Motor neuron (in vitro differentiated cells): ENCODE results near the gene CREBZF. TPM values are rescaled to one million over a fixed set of nuclear protein-coding genes. Genes with fewer than 3 reads are reported as not detected.
"Not testable (repeated sequence)": the region's sequence is repeated elsewhere in the genome, so short reads cannot be mapped to it uniquely, and the experiment has no call there.

Experiments used
- ATAC-seq, 8 experiments: fragments of 200-7000 bp; cut with Tn5 transposase; replicated peaks in 6 of 8; 2 replicates each; pipeline ENCODE4 v1.8.0; 2021; ENCODE audit warnings: mild to moderate bottlenecking in 8 of 8, moderate library complexity in 8 of 8
- H3K27ac ChIP-seq, 2 donors: fragments of 250-450 bp; sonication (Bioruptor Pico); 2 replicates each; pipeline ENCODE4 v1.9.0; 2021; ENCODE audit warnings: antibody characterized with exemption in 2 of 2, mild to moderate bottlenecking in 2 of 2, moderate library complexity in 1 of 2
- H3K4me1 ChIP-seq, 2 donors: fragments of 250-450 bp; sonication (Bioruptor Pico); replicated peaks in 1 of 2; 2 replicates each; pipeline ENCODE4 v1.6.1; 2021; ENCODE audit warnings: antibody characterized with exemption in 2 of 2, mild to moderate bottlenecking in 2 of 2, moderate library complexity in 1 of 2
- H3K4me3 ChIP-seq, 5 donors: fragments of 250-450 bp; sonication (Bioruptor Pico); 2 replicates each; pipeline ENCODE4 v1.9.0; 2021; ENCODE audit warnings: antibody characterized with exemption in 5 of 5, mild to moderate bottlenecking in 5 of 5, moderate library complexity in 4 of 5
- WGBS, 10 experiments: fragments of 450-650 bp; shearing (Covaris generic); methylation state at CpG; one replicate each; pipeline ENCODE4 v1.0.0; 2022; 5-methylcytosine and 5-hydroxymethylcytosine counted together
- in situ Hi-C, 9 experiments: fragments of 400-800 bp; cut with MboI; loops; one replicate each; pipeline ENCODE4 v1.15.0; 2021; ENCODE audit warnings: low sequenced_read_pairs in 9 of 9, low pct_unique_long_range_greater_than_20kb in 2 of 9; ENCODE audit not compliant: unreplicated experiment in 9 of 9
- total RNA-seq, 8 experiments: library from RNA; unstranded; fragments of 300-600 nt; gene quantifications; 2 replicates each; pipeline versions ENCODE4 v1.2.3 to v1.2.4, GENCODE V29; 2022

The CREBZF gene
- total RNA-seq, 8 experiments from 2014 or later, result 39.7 to 80.0 (median 47.7) TPM

GRCh38 chr11:85627998-85628770 is 36.7 kb downstream of the CREBZF start, which contains the start of gene TMEM126B:
TSS of gene TMEM126B (plus strand) at chr11:85628593. CDS start at chr11:85628608, 15 bp downstream.
- Histone ChIP-seq H3K4me3 (peak within 1 kb of the TSS; percentile 48 to 89 (median 67)), H3K27ac (peak within 1 kb of the TSS; percentile 51 to 71), H3K4me1 (peaks cover 7 to 17% of the 10 kb centered on the region in 2 donors)
- in situ Hi-C loops, result no loop called here
- WGBS, 10 experiments, result 0 to 1% (median 0%) methylated on average over 1 to 15 of the region's 41 CpGs; no CpG with 5 or more reads in 3 of the 10 experiments
- peak; percentile 94 to 99 (median 98) for ATAC-seq

DNA sequence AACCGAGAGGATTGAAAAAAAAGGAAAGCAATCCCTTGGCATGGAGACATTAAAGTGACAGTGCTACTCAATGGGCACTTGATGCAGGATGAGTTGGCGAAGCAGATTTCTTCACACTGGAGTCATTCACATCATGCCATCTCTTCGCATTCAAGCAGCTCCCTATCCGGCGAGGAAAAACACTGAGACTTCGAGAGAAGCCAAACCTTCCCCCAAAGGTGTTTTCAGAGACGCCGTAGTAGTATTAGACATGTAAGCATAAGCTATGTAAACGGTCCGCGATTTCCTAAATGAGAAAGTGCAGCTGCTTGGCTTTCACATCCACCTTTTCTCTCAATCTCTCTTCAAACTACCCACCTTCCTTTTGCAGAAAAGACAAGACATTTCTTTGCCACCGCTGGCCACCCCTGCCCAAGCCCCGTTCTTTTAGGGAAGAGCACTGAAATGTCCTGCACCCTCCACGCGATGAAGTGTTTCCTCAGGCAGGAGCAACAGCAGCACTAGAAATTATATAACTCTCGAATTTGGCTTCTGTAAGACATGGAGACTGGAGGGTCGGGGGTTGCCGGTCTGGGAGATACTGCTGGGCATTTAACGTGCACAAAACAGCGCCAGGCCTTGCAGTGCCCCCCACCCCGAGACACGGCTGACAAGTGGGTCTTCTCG is 37.5 kb downstream of the CREBZF start, which contains the start of gene DLG2:
Gene DLG2 (minus strand): TSS at position 13 of the 666 bp plus-strand sequence.
- Histone ChIP-seq H3K27ac (peak within 1 kb of the TSS; percentile 29 to 71), H3K4me3 (peak within 1 kb of the TSS; percentile 48 to 89 (median 67)), H3K4me1 (peaks cover 7 to 17% of the 10 kb centered on the region in 2 donors)
- 0 to 9% (median 1%) methylated on average over 1 to 15 of the region's 23 CpGs; no CpG with 5 or more reads in 3 of the 10 experiments for WGBS, 10 experiments
- in situ Hi-C loops, result no loop called here
- peak in 7 of 8 experiments; percentile 6 to 33 (median 23) for ATAC-seq

- Histone ChIP-seq H3K4me3 (peak overlapping the region in 4 of 5 donors; percentile 48 to 89 (median 61)), H3K27ac (no peak overlapping the region), H3K4me1 (peaks cover 7 to 17% of the 10 kb centered on the region in 2 donors)
- 44 to 93% (median 59%) methylated on average over 2 of the region's 2 CpGs; no CpG with 5 or more reads in 1 of the 10 experiments for WGBS, 10 experiments
- no peak for ATAC-seq
- in situ Hi-C loops, result no loop called here
Measured at GRCh38 chr11:85626496-85626895, 38.4 kb downstream of the CREBZF start.

- Histone ChIP-seq H3K4me1 (no peaks in the 10 kb centered on the region), H3K27ac (no peak overlapping the region), H3K4me3 (no peak overlapping the region)
- no peak for ATAC-seq
- WGBS, 10 experiments, result 71 to 100% (median 92%) methylated on average over 1 to 3 of the region's 3 CpGs
- in situ Hi-C loops, result no loop called here
Measured at GRCh38 chr11:85620256-85620655, 44.7 kb downstream of the CREBZF start.

- no peak overlapping the region for H3K4me3 ChIP-seq
- ATAC-seq, result no peak
- H3K4me1 ChIP-seq, result no peaks in the 10 kb centered on the region
- in situ Hi-C loops, result no loop called here
- 82 to 100% (median 86%) methylated on average over 1 to 6 of the region's 6 CpGs; no CpG with 5 or more reads in 4 of the 10 experiments for WGBS, 10 experiments
- H3K27ac ChIP-seq, result no peak overlapping the region
Measured at GRCh38 chr11:85619499-85619898, 45.4 kb downstream of the CREBZF start.

GRCh38 chr11:85611643-85612042 is 53.3 kb downstream of the CREBZF start:
- ATAC-seq, H3K4me1 ChIP-seq, H3K4me3 ChIP-seq, in situ Hi-C loops, H3K27ac ChIP-seq: not testable (repeated sequence)
- 57 to 100% (median 85%) methylated on average over 1 to 2 of the region's 2 CpGs for WGBS, 10 experiments

Other genes with a start within 250 kb of the CREBZF start
- 10 to 100 TPM in 3 of 8 experiments, 1 to 10 TPM in 5; 1.3 to 17.5 (median 6.5) TPM for gene DLG2, start 37.8 kb downstream of the CREBZF start, total RNA-seq
- 100 to 1,000 TPM in 1 of 8 experiments, 10 to 100 TPM in 7; 31.1 to 102 (median 46.7) TPM for gene TMEM126B, start 36.5 kb downstream of the CREBZF start, total RNA-seq
- gene TMEM126A, start 17.2 kb downstream of the CREBZF start, total RNA-seq, result 10 to 100 TPM; 23.2 to 57.5 (median 37.7) TPM
- gene CCDC89, start 21.1 kb upstream of the CREBZF start, total RNA-seq, result 1 to 10 TPM in 3 of 8 experiments, under 1 TPM in 5; 0.18 to 4.7 (median 0.71) TPM
- gene SYTL2, start 146.0 kb upstream of the CREBZF start, total RNA-seq, result 10 to 100 TPM in 4 of 8 experiments, 1 to 10 TPM in 4; 2.5 to 79.6 (median 19.3) TPM
- not detected for gene CCDC83, start 190.3 kb upstream of the CREBZF start, total RNA-seq